ENCODE measurements around the gene RGP1. TPM values are rescaled to one million over a fixed set of nuclear protein-coding genes. Genes with fewer than 3 reads are reported as not detected.

The RGP1 gene
- total and polyA plus RNA-seq, 3 donors from 2014 or later, result 21.1 to 23.9 (median 21.4) TPM

DNA sequence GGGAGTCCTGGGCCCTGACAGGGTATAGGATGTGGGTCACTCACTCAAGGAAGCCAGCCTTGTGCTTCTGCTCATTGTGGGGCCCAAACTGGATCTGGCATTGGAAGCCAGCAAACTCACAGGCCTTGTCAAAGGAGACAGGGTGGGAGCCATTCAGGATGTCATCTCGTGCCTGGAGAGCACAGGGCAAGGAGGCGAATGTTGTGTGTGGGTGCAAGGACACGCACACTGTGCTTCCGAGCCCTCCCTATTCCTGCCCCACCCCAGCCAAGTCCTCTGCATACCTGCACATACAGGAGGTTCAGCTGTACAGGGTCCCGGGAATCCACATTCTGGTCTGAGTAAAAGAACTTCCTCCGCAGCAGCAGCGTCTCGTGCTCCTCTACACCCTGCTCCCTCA lies 25.2 kb upstream of the RGP1 start:
- Histone ChIP-seq H3K36me3 (ENCODE audit: low read depth, missing control alignments) (no peaks in the 10 kb centered on the region), H3K9me3 (no peaks in the 10 kb centered on the region), H3K27me3 (no peaks in the 10 kb centered on the region), H3K4me3 (no peak overlapping the region), H3K4me1 (peaks cover 29% of the 10 kb centered on the region), H3K27ac (no peak overlapping the region)
- DNase-seq, result no peak
- intact Hi-C loops (cut with DNase I; ENCODE audit: low total_unique reads), result loop anchor here (10.0 kb wide), 1 partner anchor 59 kb away; the partner anchor contains the start of gene ARHGEF39
- TF ChIP-seq, protein P1, sequence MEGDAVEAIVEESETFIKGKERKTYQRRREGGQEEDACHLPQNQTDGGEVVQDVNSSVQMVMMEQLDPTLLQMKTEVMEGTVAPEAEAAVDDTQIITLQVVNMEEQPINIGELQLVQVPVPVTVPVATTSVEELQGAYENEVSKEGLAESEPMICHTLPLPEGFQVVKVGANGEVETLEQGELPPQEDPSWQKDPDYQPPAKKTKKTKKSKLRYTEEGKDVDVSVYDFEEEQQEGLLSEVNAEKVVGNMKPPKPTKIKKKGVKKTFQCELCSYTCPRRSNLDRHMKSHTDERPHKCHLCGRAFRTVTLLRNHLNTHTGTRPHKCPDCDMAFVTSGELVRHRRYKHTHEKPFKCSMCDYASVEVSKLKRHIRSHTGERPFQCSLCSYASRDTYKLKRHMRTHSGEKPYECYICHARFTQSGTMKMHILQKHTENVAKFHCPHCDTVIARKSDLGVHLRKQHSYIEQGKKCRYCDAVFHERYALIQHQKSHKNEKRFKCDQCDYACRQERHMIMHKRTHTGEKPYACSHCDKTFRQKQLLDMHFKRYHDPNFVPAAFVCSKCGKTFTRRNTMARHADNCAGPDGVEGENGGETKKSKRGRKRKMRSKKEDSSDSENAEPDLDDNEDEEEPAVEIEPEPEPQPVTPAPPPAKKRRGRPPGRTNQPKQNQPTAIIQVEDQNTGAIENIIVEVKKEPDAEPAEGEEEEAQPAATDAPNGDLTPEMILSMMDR (IDR thresholded peaks at IDR 0.05), result no peak
- TF ChIP-seq POLR2A (IDR thresholded peaks at IDR 0.05), result no peak
- 93 to 97% methylated on average over 8 of the region's 8 CpGs for WGBS, 2 donors

DNA sequence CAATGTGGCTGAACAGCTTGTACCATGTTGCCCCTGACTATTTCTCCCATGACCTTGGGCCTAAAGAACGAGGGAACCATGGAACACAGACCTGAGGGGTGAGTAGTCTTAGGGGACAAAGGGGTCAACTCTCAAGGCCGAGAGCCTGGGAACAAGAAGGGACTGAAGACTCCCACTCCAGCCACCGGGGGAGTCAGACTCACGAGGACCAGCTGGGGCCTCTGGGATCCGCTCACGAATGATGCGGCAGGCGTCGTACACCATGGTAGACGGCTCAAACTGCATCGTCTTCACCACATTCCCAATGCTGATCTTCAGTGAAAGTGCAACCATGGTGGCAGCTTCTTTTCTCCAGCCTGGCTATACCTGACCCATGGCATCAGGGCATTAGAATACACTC lies 23.7 kb upstream of the RGP1 start:
- H3K36me3 ChIP-seq (ENCODE audit: low read depth, missing control alignments), result no peaks in the 10 kb centered on the region
- no peaks in the 10 kb centered on the region for H3K9me3 ChIP-seq
- WGBS, 2 donors, result 76 to 77% methylated on average over 11 of the region's 11 CpGs
- TF ChIP-seq, protein P1 (IDR thresholded peaks at IDR 0.05), result no peak
- TF ChIP-seq POLR2A (IDR thresholded peaks at IDR 0.05), result no peak
- no peak for DNase-seq
- H3K4me1 ChIP-seq, result peaks cover 43% of the 10 kb centered on the region
- intact Hi-C loops (cut with DNase I; ENCODE audit: low total_unique reads), result loop anchor here (10.0 kb wide), 1 partner anchor 61 kb away; the partner anchor contains the start of gene ARHGEF39
- no peaks in the 10 kb centered on the region for H3K27me3 ChIP-seq
- H3K4me3 ChIP-seq, result no peak overlapping the region
- H3K27ac ChIP-seq, result no peak overlapping the region

DNA sequence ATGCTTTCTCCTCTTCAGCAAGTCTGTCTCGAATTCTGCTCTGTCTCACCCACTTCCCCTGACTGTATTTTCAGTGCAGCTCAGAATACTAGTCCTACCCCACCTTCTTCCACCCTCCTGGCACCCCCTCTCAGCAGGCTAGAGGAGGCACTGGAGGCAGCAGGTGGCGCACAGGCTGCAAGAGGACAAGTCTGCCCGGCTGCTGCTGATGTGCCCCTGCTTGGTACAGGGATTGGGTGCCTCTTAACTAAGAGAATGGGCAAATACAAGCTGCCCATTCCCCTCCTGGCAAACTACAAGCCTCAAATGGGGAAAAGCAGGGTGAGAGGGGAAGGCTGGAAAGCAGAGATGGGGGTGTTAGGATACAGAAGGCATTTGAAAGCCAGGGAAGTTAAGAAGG lies 22.2 kb upstream of the RGP1 start:
- DNase-seq, result no peak
- peak overlapping the region in 1 of 2 donors; percentile 22 for H3K27ac ChIP-seq
- no peaks in the 10 kb centered on the region for H3K9me3 ChIP-seq
- H3K36me3 ChIP-seq (ENCODE audit: low read depth, missing control alignments), result no peaks in the 10 kb centered on the region
- no peak for TF ChIP-seq POLR2A (IDR thresholded peaks at IDR 0.05)
- TF ChIP-seq, protein P1 (IDR thresholded peaks at IDR 0.05), result no peak
- H3K4me1 ChIP-seq, result peaks cover 52% of the 10 kb centered on the region
- WGBS, 2 donors, result 48 to 57% methylated on average over 3 of the region's 3 CpGs
- H3K4me3 ChIP-seq, result no peak overlapping the region
- no peaks in the 10 kb centered on the region for H3K27me3 ChIP-seq
- intact Hi-C loops (cut with DNase I; ENCODE audit: low total_unique reads), result loop anchor here (10.0 kb wide), 1 partner anchor 62 kb away; the partner anchor contains the start of gene ARHGEF39

DNA sequence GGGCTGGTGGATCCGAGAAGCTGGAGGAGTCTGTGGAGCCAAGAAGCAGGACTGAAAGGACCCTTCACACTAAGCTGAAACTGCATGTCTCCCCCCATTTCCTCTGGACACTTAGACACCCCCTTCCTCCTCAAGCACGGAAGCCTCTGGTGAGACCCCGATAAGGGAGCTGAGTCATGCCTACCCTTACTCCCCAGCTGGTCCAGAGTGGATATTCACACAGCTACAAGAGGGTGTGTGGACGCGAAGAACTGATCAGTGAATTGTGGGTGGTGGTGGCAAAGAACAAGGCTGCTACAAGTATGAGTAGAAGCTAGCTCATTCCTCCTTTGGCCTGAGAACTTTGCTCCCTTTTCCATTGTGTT lies 21.4 kb upstream of the RGP1 start:
- TF ChIP-seq, protein P1 (IDR thresholded peaks at IDR 0.05), result no peak
- no peak for TF ChIP-seq POLR2A (IDR thresholded peaks at IDR 0.05)

More for the DNA sequence above, 21.4 kb upstream of the RGP1 start:
- peak overlapping the region; percentile 22 to 69 for H3K27ac ChIP-seq
- no peaks in the 10 kb centered on the region for H3K9me3 ChIP-seq
- no peaks in the 10 kb centered on the region for H3K36me3 ChIP-seq (ENCODE audit: low read depth, missing control alignments)
- intact Hi-C loops (cut with DNase I; ENCODE audit: low total_unique reads), result loop anchor here (10.0 kb wide), 1 partner anchor 63 kb away; the partner anchor contains the start of gene ARHGEF39
- DNase-seq, result no peak
- no peak overlapping the region for H3K4me3 ChIP-seq
- H3K27me3 ChIP-seq, result no peaks in the 10 kb centered on the region
- peaks cover 52% of the 10 kb centered on the region for H3K4me1 ChIP-seq
- WGBS, 2 donors, result 22 to 28% methylated on average over 4 to 5 of the region's 5 CpGs

All from testis (tissue), 3 donors.